ENCODE results near the gene NPAS4. TPM values are rescaled to one million over a fixed set of nuclear protein-coding genes. Genes with fewer than 3 reads are reported as not detected.

The NPAS4 gene
- total and polyA plus RNA-seq, 9 of the 15 experiments (the other 6 are each of a cell fraction or from before 2014, with no cell fraction given) = not detected

- TF ChIP-seq JUND (IDR thresholded peaks at IDR 0.05; ENCODE audit: borderline replicate concordance, low read depth, low read length) (no peak; the same call in 1 of the 2 replicates), JUND (tag; IDR thresholded peaks at IDR 0.05; ENCODE audit: borderline replicate concordance, low read depth, low read length) (no peak), ELF1 (tag; IDR thresholded peaks at IDR 0.05) (no peak), NR2C2 (CRISPR knock-in tag; IDR thresholded peaks at IDR 0.05) (no peak), NR2C2 (tag; IDR thresholded peaks at IDR 0.05) (no peak), POLR2H (tag; IDR thresholded peaks at IDR 0.05; ENCODE audit: low read depth) (no peak), RBM34 (IDR thresholded peaks at IDR 0.05; ENCODE audit: borderline replicate concordance, insufficient read depth, low read length) (no peak), HMGN3 (IDR thresholded peaks at IDR 0.05; ENCODE audit: borderline replicate concordance, extremely low read depth, insufficient read length, low read depth, low read length) (no peak), TCF7L2 (IDR thresholded peaks at IDR 0.05; ENCODE audit: low read depth, low read length) (no peak), HDAC6 (IDR thresholded peaks at IDR 0.05; ENCODE audit: low read depth, low read length) (no peak), MITF (IDR thresholded peaks at IDR 0.05) (no peak), KLF16 (IDR thresholded peaks at IDR 0.05) (peak; percentile 40; the same call in 1 of the 2 replicates), XRCC4 (IDR thresholded peaks at IDR 0.05; ENCODE audit: extremely low read depth, insufficient read depth, insufficient read length) (no peak), ZBTB33 (CRISPR knock-in tag; IDR thresholded peaks at IDR 0.05) (peak; percentile 43; the same call in 1 of the 2 replicates), ZNF644 (tag; IDR thresholded peaks at IDR 0.05; ENCODE audit: low read depth) (no peak), EP300 (IDR thresholded peaks at IDR 0.05; ENCODE audit: low read length) (no peak), DEAF1 (CRISPR knock-in tag; IDR thresholded peaks at IDR 0.05) (peak; percentile 58), SOX6 (IDR thresholded peaks at IDR 0.05) (no peak), ZNF274 (IDR thresholded peaks at IDR 0.05; ENCODE audit: borderline replicate concordance, low read depth, low read length) (no peak), FOXJ3 (CRISPR knock-in tag; IDR thresholded peaks at IDR 0.05) (no peak), ZNF655 (CRISPR knock-in tag; IDR thresholded peaks at IDR 0.05) (no peak), ZNF165 (CRISPR knock-in tag; IDR thresholded peaks at IDR 0.05; ENCODE audit: borderline replicate concordance) (no peak)
These were observed 34.4 kb upstream of the NPAS4 start (continued) for GRCh38 chr11:66386171-66387069.
